ENCODE results near the gene TEX50. TPM values are rescaled to one million over a fixed set of nuclear protein-coding genes. Genes with fewer than 3 reads are reported as not detected.
A peak's percentile ranks its signal among the peaks of the same experiment; 100 is the strongest.

The TEX50 gene
- total and polyA plus RNA-seq, 2 experiments from 2014 or later, result not detected

DNA sequence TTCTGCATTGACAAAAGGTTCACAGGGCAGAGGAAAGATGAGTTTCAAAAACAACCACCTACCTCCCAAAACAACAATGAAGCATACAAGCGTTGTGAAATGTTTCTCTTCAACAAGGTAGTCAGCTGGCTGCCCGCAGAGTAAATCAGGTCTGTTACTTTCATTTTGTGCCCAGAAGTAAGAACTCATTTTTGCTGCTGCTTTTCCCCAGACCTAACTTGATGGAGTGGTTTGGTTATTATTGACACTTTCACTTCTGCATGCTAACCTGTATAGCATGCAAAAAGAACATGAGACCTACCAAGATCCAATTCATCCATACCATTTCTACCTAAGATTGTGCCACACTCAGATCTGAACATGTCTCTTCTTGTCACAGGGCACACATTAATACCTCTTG, 33.5 kb upstream of the TEX50 start:
- no peak overlapping the region for H3K27ac Mint-ChIP-seq
- H3K4me2 ChIP-seq, result no peak overlapping the region
- peaks cover 2% of the 10 kb centered on the region for H3K27me3 Mint-ChIP-seq (ENCODE audit: insufficient read depth, low read depth, poor library complexity)
- no peaks in the 10 kb centered on the region for H3K4me1 ChIP-seq (ENCODE audit: insufficient read depth)
- H3K4me1 Mint-ChIP-seq, result no peaks in the 10 kb centered on the region
- peaks cover 4% of the 10 kb centered on the region; the same call in 1 of the 2 replicates for H3K9me2 ChIP-seq (ENCODE audit: insufficient read depth)
- H3K4me3 ChIP-seq, result no peak overlapping the region
- H3K36me3 Mint-ChIP-seq (ENCODE audit: low read depth), result no peaks in the 10 kb centered on the region
- H3K9me3 Mint-ChIP-seq, result no peaks in the 10 kb centered on the region
- no peaks in the 10 kb centered on the region for H3K27me3 ChIP-seq (ENCODE audit: insufficient read depth)
- no peak overlapping the region for H3K27ac ChIP-seq (ENCODE audit: low read depth)
- TF ChIP-seq STAT1 (IDR thresholded peaks at IDR 0.05; ENCODE audit: unreplicated experiment) (no peak), ZNF462 (CRISPR knock-in tag; IDR thresholded peaks at IDR 0.05) (no peak), CREB1 (CRISPR knock-in tag; IDR thresholded peaks at IDR 0.05; ENCODE audit: low read depth) (no peak), NANOG (IDR thresholded peaks at IDR 0.05; ENCODE audit: borderline replicate concordance) (no peak), EZH2 (IDR thresholded peaks at IDR 0.05; ENCODE audit: low read depth, unreplicated experiment) (no peak), POLR2AphosphoS5 (IDR thresholded peaks at IDR 0.05; ENCODE audit: low read depth) (no peak), EZH2phosphoT487 (IDR thresholded peaks at IDR 0.05; ENCODE audit: unreplicated experiment) (no peak), CTCF (conservative IDR thresholded peaks at IDR 0.05; ENCODE audit: low read depth in 2 of 2) (no peak), ZNF114 (CRISPR knock-in tag; IDR thresholded peaks at IDR 0.05) (no peak)
- TF ChIP-seq, protein P1, sequence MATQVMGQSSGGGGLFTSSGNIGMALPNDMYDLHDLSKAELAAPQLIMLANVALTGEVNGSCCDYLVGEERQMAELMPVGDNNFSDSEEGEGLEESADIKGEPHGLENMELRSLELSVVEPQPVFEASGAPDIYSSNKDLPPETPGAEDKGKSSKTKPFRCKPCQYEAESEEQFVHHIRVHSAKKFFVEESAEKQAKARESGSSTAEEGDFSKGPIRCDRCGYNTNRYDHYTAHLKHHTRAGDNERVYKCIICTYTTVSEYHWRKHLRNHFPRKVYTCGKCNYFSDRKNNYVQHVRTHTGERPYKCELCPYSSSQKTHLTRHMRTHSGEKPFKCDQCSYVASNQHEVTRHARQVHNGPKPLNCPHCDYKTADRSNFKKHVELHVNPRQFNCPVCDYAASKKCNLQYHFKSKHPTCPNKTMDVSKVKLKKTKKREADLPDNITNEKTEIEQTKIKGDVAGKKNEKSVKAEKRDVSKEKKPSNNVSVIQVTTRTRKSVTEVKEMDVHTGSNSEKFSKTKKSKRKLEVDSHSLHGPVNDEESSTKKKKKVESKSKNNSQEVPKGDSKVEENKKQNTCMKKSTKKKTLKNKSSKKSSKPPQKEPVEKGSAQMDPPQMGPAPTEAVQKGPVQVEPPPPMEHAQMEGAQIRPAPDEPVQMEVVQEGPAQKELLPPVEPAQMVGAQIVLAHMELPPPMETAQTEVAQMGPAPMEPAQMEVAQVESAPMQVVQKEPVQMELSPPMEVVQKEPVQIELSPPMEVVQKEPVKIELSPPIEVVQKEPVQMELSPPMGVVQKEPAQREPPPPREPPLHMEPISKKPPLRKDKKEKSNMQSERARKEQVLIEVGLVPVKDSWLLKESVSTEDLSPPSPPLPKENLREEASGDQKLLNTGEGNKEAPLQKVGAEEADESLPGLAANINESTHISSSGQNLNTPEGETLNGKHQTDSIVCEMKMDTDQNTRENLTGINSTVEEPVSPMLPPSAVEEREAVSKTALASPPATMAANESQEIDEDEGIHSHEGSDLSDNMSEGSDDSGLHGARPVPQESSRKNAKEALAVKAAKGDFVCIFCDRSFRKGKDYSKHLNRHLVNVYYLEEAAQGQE (IDR thresholded peaks at IDR 0.05; ENCODE audit: unreplicated experiment), result no peak
- no peak overlapping the region for H3K4me3 Mint-ChIP-seq
- H3K79me2 ChIP-seq (replicated peaks; ENCODE audit: insufficient read depth), result no peaks in the 10 kb centered on the region
- H3F3A ChIP-seq (replicated peaks; ENCODE audit: low read depth), result no peaks in the 10 kb centered on the region
- ATAC-seq (no peak), DNase-seq (ENCODE audit: low spot score) (no peak)
- H2AFZ ChIP-seq, result peak overlapping the region; percentile 44; the same call in 1 of the 2 replicates
- no peaks in the 10 kb centered on the region for H3K36me3 ChIP-seq (ENCODE audit: insufficient read depth)
- H4K20me1 ChIP-seq (replicated peaks; ENCODE audit: insufficient read depth), result no peaks in the 10 kb centered on the region
